Upper lobe of left lung (tissue), 6 donors: ENCODE results near the gene PDE12. TPM values are rescaled to one million over a fixed set of nuclear protein-coding genes. Genes with fewer than 3 reads are reported as not detected.

Experiments used
- ATAC-seq, 2 donors: fragments of 200-7000 bp; cut with Tn5 transposase; one replicate each; pipeline ENCODE4 v1.9.1; 2022; ENCODE audit warnings: mild to moderate bottlenecking in 2 of 2, moderate library complexity in 2 of 2; ENCODE audit not compliant: low FRiP score in 2 of 2
- DNase-seq, 2 donors: peaks; one replicate each; pipeline ENCODE4 v3.0.0-alpha.2; 2019 to 2020
- H3K27ac ChIP-seq, 4 donors: fragments of 200-600 bp; sonication (generic); one replicate each; pipeline ENCODE4 v1.5.1; 2016 to 2019
- H3K27me3 ChIP-seq, 4 donors: fragments of 200-600 bp; sonication (generic); one replicate each; pipeline ENCODE4 v1.5.1; 2017 to 2019
- H3K36me3 ChIP-seq, 4 donors: fragments of 200-600 bp; sonication (generic); one replicate each; pipeline ENCODE4 v1.5.1; 2016 to 2019
- H3K4me1 ChIP-seq, 4 donors: fragments of 200-600 bp; sonication (generic); one replicate each; pipeline ENCODE4 v1.5.1; 2018 to 2019
- H3K4me3 ChIP-seq, 4 donors: fragments of 200-600 bp; sonication (generic); one replicate each; pipeline ENCODE4 v1.5.1; 2017 to 2019; ENCODE audit warnings: mild to moderate bottlenecking in 2 of 4, moderate library complexity in 1 of 4
- H3K9me3 ChIP-seq, 4 donors: fragments of 200-600 bp; sonication (generic); one replicate each; pipeline ENCODE4 v1.5.1; 2018 to 2019
- EP300 ChIP-seq, 4 donors: sonication (generic); formaldehyde crosslinking; IDR thresholded peaks; one replicate each; pipeline ENCODE4 v1.5.1; 2017; ENCODE audit warnings: antibody characterized with exemption in 4 of 4, control low read depth in 2 of 4
- POLR2A ChIP-seq, 4 donors: fragments of 450-650 bp; IDR thresholded peaks; one replicate each; pipeline ENCODE4 v1.5.1; 2016 to 2017; ENCODE audit warnings: antibody characterized with exemption in 4 of 4, mild to moderate bottlenecking in 2 of 4
- POLR2AphosphoS5 ChIP-seq, 2 donors: sonication (generic); formaldehyde crosslinking; IDR thresholded peaks; one replicate each; pipeline ENCODE4 v1.5.1; 2017; ENCODE audit warnings: antibody characterized with exemption in 2 of 2
- WGBS, 2 donors: methylation state at CpG; one replicate each; pipeline ENCODE4 v1.1.5; 2017 to 2018; 5-methylcytosine and 5-hydroxymethylcytosine counted together
- total RNA-seq, 6 donors: library from RNA; depleted of rRNA in 4 of 6; stranded (reverse); fragments of >200 nt in 4 of 6; gene quantifications; one replicate each; pipeline versions ENCODE4 v1.1.0 to v1.2.1, GENCODE V29; 2016 to 2021
- TF ChIP-seq, protein P1 (sequence below), 6 experiments: fragments of 450-650 bp in 4 of 6; fragments of 200-600 bp in 2 of 6; sonication (generic) in 2 of 6; IDR thresholded peaks; one replicate each; pipeline ENCODE4 v1.5.1; 2016 to 2019; ENCODE audit warnings: antibody characterized with exemption in 6 of 6
- donor health status: DM: no; HTN: no; CAD: no; lungs with moderate emphysema.
- donor health status: DM: no; HTN: yes; CAD: no; lungs with severe emphysema.

Gene PDE12
- total RNA-seq, 6 donors from 2014 or later: 9.0 to 32.2 (median 17.0) TPM

DNA sequence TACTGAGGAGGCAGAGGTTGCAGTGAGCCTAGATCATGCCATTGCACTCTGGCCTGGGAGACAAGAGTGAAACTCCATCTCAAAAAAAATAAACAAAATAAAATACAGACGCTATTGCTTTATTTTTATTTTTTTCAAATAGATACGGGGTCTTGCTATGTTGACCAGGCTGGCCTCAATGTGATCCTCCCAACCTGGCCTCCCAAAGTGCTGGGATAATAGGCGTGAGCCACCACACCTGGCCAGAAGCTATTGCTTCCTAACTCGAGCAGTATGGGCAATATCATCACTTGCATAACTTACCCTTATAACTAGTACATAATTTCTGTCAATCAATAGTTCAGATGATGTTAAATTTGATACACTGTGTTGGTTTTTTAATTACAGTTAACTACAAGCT, 38.1 kb downstream of the PDE12 start:
- ATAC-seq (no peak), DNase-seq (no peak)
- H3K27ac ChIP-seq: no peak overlapping the region
- H3K36me3 ChIP-seq: peaks cover 0 to 5% (median 2%) of the 10 kb centered on the region in 4 donors
- TF ChIP-seq POLR2A (IDR thresholded peaks at IDR 0.05) (no peak), POLR2AphosphoS5 (IDR thresholded peaks at IDR 0.05) (no peak), EP300 (IDR thresholded peaks at IDR 0.05) (no peak)
- TF ChIP-seq, protein P1, sequence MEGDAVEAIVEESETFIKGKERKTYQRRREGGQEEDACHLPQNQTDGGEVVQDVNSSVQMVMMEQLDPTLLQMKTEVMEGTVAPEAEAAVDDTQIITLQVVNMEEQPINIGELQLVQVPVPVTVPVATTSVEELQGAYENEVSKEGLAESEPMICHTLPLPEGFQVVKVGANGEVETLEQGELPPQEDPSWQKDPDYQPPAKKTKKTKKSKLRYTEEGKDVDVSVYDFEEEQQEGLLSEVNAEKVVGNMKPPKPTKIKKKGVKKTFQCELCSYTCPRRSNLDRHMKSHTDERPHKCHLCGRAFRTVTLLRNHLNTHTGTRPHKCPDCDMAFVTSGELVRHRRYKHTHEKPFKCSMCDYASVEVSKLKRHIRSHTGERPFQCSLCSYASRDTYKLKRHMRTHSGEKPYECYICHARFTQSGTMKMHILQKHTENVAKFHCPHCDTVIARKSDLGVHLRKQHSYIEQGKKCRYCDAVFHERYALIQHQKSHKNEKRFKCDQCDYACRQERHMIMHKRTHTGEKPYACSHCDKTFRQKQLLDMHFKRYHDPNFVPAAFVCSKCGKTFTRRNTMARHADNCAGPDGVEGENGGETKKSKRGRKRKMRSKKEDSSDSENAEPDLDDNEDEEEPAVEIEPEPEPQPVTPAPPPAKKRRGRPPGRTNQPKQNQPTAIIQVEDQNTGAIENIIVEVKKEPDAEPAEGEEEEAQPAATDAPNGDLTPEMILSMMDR (IDR thresholded peaks at IDR 0.05): no peak
- H3K4me3 ChIP-seq: peak overlapping the region in 1 of 4 donors; percentile 75
- H3K27me3 ChIP-seq: no peaks in the 10 kb centered on the region
- H3K4me1 ChIP-seq: peaks cover 42 to 52% (median 46%) of the 10 kb centered on the region in 4 donors
- WGBS, 2 donors: 76 to 85% methylated on average over 4 of the region's 4 CpGs
- H3K9me3 ChIP-seq: no peaks in the 10 kb centered on the region

DNA sequence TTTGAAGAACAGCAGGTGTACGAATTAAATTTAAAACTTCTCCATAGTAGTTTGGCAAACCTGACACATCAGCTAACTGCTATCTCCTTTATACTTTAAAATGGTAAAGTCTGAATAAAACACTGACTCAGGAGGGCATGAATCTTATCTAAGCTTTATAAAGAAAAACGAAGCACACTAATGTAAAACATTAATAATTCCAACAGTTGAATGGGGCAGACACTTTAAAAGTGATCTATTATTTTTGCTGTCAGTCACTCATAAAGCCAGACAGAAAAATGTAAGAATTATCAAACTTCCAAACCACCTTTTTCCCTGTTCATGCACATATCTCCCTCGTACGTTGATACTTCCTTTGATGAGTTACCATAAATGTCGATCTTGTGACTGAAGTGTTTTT, 38.5 kb downstream of the PDE12 start:
- H3K27ac ChIP-seq: peak overlapping the region in 1 of 4 donors; percentile 99
- peaks cover 42 to 52% (median 46%) of the 10 kb centered on the region in 4 donors for H3K4me1 ChIP-seq
- H3K27me3 ChIP-seq: no peaks in the 10 kb centered on the region
- 31 to 39% methylated on average over 5 of the region's 5 CpGs for WGBS, 2 donors
- no peaks in the 10 kb centered on the region for H3K9me3 ChIP-seq
- peaks cover 0 to 5% (median 0%) of the 10 kb centered on the region in 4 donors for H3K36me3 ChIP-seq
- ATAC-seq (no peak), DNase-seq (no peak)
- H3K4me3 ChIP-seq: peak overlapping the region in 3 of 4 donors; percentile 72 to 83 (median 75)
- TF ChIP-seq POLR2AphosphoS5 (IDR thresholded peaks at IDR 0.05) (no peak), EP300 (IDR thresholded peaks at IDR 0.05) (no peak), POLR2A (IDR thresholded peaks at IDR 0.05) (no peak)
- TF ChIP-seq, protein P1 (IDR thresholded peaks at IDR 0.05): no peak

DNA sequence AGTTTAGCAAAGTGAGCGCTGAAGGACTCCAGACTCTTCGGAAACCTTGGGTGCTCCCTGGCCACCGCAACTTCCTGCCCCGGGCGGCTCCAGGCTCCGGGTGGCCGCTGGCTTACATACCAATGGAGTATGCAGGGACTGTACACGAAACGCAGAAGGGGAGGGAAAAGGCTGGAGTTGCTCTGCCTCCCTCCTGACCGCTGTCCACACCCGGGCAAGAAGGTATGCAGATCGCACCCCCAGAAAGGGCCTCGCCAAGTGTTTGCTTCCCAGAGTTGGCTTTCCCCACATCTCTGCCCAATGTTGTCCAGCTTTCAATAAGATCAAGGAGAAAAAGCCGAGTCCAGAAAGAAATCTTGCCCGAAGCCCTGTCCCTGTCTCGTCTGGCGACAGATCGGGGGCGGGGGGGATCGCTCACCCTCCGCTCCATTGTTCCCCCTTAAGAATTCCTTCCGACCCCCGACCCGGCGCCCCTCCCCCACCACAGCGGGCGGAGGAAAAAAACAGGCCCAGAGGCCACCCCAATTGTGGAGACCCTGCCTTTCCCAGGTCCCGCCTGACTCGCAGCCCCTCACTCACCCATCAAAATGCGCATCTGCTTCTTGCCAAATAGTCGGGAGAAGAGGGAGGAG, 40.5 kb downstream of the PDE12 start:
- Histone ChIP-seq H3K27ac (peak overlapping the region; percentile 98 to 99 (median 98)), H3K4me1 (peaks cover 42 to 52% (median 45%) of the 10 kb centered on the region in 4 donors), H3K27me3 (no peaks in the 10 kb centered on the region), H3K36me3 (peaks cover 0 to 5% (median 0%) of the 10 kb centered on the region in 4 donors), H3K4me3 (peak overlapping the region; percentile 72 to 83 (median 75)), H3K9me3 (no peaks in the 10 kb centered on the region)
- WGBS, 2 donors: 0 to 1% methylated on average over 20 to 30 of the region's 31 CpGs
- TF ChIP-seq EP300 (IDR thresholded peaks at IDR 0.05): peak in 1 of 4 donors; percentile 28
- peak; percentile 45 to 79 for TF ChIP-seq POLR2AphosphoS5 (IDR thresholded peaks at IDR 0.05)
- TF ChIP-seq, protein P1 (IDR thresholded peaks at IDR 0.05): no peak
- TF ChIP-seq POLR2A (IDR thresholded peaks at IDR 0.05): peak in 1 of 4 donors; percentile 25
- DNase-seq (peak; percentile 91 to 93), ATAC-seq (peak; percentile 83 to 90)

DNA sequence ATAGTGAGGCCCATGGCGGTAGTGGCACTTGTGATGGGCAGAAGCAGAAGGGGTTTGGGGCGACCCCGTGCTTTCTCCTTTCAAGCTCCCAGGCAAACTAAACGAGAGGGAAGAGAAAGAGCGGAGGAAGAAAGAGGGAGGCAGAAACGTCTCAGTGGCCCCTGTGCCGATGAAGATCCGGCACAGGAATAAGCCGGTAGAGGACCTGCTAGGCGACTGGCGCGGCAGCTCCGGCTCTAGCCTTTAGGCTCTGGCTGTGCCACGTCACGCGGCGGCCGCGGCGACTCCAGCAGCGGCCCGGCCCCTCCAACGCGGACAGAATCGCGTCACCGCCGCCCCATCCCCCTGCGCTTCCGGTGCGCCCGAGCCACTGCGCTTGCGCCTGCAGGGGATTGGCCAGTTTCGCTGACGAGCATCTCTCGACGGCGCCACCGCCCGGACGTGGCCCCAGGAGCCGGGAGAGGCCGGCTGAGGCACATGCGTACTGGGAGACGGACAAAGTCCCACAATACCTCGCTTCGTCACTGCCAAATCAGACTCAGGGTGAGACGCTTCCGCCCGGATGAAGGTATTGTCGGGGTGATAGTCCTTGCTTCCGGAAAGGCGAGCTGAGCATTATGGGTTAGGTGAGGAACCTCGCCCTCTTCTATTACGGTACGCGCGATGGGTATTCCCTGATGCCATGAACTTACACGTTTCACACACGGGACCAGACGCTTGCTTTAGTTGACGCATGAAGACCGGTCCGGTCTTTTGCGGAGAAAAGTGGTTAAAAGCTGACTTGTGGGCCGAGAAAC, 41.3 kb downstream of the PDE12 start, which contains the start of gene ARF4:
TSS of gene ARF4 (minus strand) at position 218 of the 797 bp plus-strand sequence. CDS start at position 14, 204 bp downstream.
- ATAC-seq: peak; percentile 97 to 98
- DNase-seq: peak; percentile 99 to 100
- Histone ChIP-seq H3K27ac (peak within 1 kb of the TSS; percentile 98 to 99 (median 98)), H3K4me3 (peak within 1 kb of the TSS; percentile 72 to 83 (median 75)), H3K36me3 (peaks cover 0 to 8% (median 0%) of the 10 kb centered on the region in 4 donors), H3K9me3 (no peaks in the 10 kb centered on the region), H3K27me3 (no peaks in the 10 kb centered on the region), H3K4me1 (peaks cover 38 to 51% (median 41%) of the 10 kb centered on the region in 4 donors)
- peak; percentile 89 to 97 for TF ChIP-seq POLR2AphosphoS5 (IDR thresholded peaks at IDR 0.05)
- TF ChIP-seq, protein P1 (IDR thresholded peaks at IDR 0.05): peak in 5 of 6 experiments; percentile 25 to 51 (median 34)
- peak; percentile 91 to 99 (median 98) for TF ChIP-seq POLR2A (IDR thresholded peaks at IDR 0.05)
- peak in 2 of 4 donors; percentile 9 to 87 for TF ChIP-seq EP300 (IDR thresholded peaks at IDR 0.05)
- 0% methylated on average over 21 to 36 of the region's 67 CpGs for WGBS, 2 donors
